ENCODE results near the gene EML6.
A peak's percentile ranks its signal among the peaks of the same experiment; 100 is the strongest.

EML6 gene

DNA sequence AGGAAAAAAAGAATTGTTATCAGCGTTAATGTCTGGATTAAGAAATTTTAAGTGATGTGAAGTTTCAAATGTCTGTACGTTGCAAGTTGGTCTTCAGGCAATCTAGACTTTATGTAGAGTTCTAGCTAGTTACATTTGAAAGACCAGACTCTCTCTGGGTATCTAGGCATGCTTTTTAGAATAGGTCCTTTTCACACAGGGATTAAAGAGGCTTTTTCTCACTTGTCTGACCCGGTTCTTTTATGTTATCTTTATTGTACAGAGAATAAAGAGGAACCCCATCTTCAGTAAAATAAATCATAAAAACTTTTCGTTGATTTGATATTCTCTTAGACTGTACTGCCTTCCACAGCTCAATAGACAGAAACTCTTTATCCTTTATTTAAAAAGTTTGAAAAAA lies 8.5 kb upstream of the EML6 start:
- no peaks in the 10 kb centered on the region for H3K36me3 ChIP-seq (ENCODE audit: insufficient read depth, low read length)
- peaks cover 9% of the 10 kb centered on the region for H3K27me3 ChIP-seq (ENCODE audit: insufficient read depth, low read length)
- no peaks in the 10 kb centered on the region for H3K9me3 ChIP-seq (ENCODE audit: low read length)
- H2AFZ ChIP-seq (ENCODE audit: low read depth, low read length): no peak overlapping the region
- no peak overlapping the region for H3K4me3 ChIP-seq (ENCODE audit: low read length)
- no peaks in the 10 kb centered on the region for H3K4me1 ChIP-seq (ENCODE audit: insufficient read depth, low read length)

DNA sequence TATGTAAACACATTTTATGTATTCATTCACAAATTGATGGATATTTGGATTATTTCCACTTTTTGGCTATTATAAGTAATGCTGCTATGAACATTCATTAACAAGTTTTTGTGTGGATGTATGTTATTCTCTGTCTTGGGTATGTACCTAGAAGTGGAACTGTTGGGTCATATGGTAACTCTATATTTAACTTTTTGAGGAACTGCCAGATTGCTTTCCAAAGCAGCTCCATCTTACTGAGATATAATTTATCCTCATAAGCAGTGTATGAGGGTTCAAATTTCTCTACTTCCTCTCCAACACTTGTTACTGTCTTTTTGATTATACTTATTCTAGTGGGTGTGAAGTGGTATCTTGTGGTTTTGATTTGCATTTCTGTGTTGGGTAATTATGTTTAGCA lies 7.1 kb upstream of the EML6 start:
- Histone ChIP-seq H3K4me3 (ENCODE audit: low read length) (no peak overlapping the region), H3K9me3 (ENCODE audit: low read length) (no peaks in the 10 kb centered on the region), H3K4me1 (ENCODE audit: insufficient read depth, low read length) (no peaks in the 10 kb centered on the region), H3K36me3 (ENCODE audit: insufficient read depth, low read length) (no peaks in the 10 kb centered on the region), H3K27me3 (ENCODE audit: insufficient read depth, low read length) (peaks cover 16% of the 10 kb centered on the region), H2AFZ (ENCODE audit: low read depth, low read length) (no peak overlapping the region)

DNA sequence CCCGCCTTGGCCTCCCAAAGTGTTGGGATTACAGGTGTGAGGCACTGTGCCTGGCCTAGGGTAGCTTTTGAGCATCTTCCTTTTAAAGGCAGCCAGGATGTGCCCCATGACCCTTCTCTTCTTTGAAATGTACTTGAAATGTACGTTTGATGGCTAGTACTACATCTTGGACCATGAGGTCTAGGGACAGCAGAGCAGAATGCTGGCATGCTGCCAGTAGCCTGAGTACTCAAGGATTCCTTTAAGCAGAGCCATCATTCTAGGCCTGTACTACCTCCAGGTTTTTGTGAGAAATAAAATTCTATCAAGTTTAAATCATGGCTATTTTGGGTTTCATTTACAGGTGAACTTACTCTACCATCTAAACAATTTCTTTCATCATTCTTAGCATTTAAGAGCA lies 2.9 kb upstream of the EML6 start:
- H3K36me3 ChIP-seq (ENCODE audit: insufficient read depth, low read length): no peaks in the 10 kb centered on the region
- H2AFZ ChIP-seq (ENCODE audit: low read depth, low read length): no peak overlapping the region
- H3K4me3 ChIP-seq (ENCODE audit: low read length): no peak overlapping the region

DNA sequence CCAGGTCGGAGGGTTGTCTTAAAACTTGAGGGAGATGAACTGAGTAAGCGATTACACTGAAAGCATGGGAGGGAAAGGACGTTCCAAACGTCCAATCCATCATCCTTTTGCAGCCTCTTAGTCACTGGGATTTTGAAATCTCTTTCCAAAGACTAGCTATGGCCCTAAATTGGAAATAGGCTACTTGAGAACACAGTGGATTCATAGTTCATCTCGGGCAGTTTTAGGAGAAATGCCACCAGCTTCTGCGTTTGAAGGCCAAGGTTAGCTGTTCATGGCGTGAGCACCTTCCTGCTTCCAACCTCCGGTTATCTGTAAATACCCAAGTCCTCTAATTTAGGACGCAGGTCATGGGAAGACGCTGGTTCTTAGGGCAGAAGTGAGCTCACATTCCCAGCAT lies 821 bp upstream of the EML6 start:
- Histone ChIP-seq H3K9me3 (ENCODE audit: low read length) (no peaks in the 10 kb centered on the region), H3K27me3 (ENCODE audit: insufficient read depth, low read length) (peaks cover 46% of the 10 kb centered on the region), H3K4me3 (ENCODE audit: low read length) (peak overlapping the region; percentile 93), H3K4me1 (ENCODE audit: insufficient read depth, low read length) (peaks cover 13% of the 10 kb centered on the region), H3K36me3 (ENCODE audit: insufficient read depth, low read length) (no peaks in the 10 kb centered on the region), H2AFZ (ENCODE audit: low read depth, low read length) (peak overlapping the region; percentile 99)

More for the DNA sequence above, 2.9 kb upstream of the EML6 start:
- Histone ChIP-seq H3K9me3 (ENCODE audit: low read length) (no peaks in the 10 kb centered on the region), H3K4me1 (ENCODE audit: insufficient read depth, low read length) (peaks cover 13% of the 10 kb centered on the region), H3K27me3 (ENCODE audit: insufficient read depth, low read length) (peaks cover 28% of the 10 kb centered on the region)

DNA sequence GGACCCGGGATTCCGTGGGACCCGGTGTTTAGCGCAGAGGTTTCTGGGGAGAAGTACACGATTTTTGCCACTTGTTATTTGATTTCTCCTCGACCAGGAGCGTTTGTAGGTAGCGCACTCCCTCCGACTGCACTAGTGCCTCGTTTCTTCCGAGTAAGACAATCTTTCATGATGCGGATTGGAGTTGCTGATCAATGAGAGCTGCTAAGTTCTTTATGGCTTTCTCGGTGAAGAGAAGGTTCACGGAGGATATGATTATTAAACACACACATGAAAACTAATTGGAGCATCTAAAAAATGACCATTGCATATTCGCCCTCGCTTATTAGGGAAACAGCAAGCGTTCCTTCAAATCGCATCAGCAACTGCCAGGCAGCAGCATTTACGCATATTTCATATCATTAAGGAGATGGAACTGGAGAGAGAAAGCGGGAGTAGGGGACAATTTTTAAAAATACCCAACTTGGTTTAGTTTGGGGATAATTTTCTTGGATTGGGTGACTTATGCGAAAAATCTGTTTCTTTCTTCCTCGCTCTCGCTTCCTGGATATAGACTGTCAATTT lies 616 bp downstream of the EML6 start:
- H3K27me3 ChIP-seq (ENCODE audit: insufficient read depth, low read length): peaks cover 50% of the 10 kb centered on the region
- peak overlapping the region; percentile 99 for H2AFZ ChIP-seq (ENCODE audit: low read depth, low read length)

DNA sequence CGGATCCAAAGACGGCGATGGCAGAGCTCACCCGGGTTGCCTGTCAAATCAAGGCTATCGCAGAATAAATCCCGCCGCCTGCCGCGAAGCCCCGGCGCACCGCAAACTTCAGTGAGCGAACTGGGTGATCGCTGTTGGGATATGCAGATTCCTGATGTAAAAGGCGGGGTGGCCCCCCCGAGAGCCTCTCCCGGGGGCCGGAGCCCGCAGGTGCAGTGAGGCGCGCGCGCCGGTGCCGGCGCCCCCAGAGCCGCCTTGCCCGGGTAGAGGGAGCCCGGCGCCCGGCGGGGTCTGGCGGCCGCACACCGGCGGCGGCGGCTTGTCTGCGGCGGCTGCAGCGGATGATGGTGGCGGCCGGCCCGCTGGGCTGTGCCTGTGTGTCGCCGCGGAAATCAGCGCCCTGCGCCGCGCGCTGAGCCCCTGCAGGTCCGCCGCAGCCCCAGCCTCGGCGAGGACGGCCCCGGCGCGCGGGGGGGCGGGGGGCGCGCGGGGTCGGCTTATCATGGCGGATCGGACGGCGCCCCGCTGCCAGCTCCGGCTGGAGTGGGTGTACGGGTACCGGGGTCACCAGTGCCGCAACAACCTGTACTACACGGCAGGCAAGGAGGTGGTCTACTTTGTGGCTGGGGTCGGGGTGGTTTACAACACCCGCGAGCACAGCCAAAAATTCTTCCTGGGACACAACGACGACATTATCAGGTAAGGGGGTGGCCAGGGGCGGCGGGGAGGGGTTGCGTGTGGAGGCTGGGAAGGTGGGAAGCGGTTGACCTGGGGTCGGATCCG lies 1.3 kb downstream of the EML6 start:
- Histone ChIP-seq H3K27me3 (ENCODE audit: insufficient read depth, low read length) (peaks cover 47% of the 10 kb centered on the region), H2AFZ (ENCODE audit: low read depth, low read length) (peak overlapping the region; percentile 99), H3K4me3 (ENCODE audit: low read length) (peak overlapping the region; percentile 93), H3K4me1 (ENCODE audit: insufficient read depth, low read length) (peaks cover 13% of the 10 kb centered on the region), H3K9me3 (ENCODE audit: low read length) (no peaks in the 10 kb centered on the region), H3K36me3 (ENCODE audit: insufficient read depth, low read length) (no peaks in the 10 kb centered on the region)

More for the DNA sequence above, 616 bp downstream of the EML6 start:
- peaks cover 13% of the 10 kb centered on the region for H3K4me1 ChIP-seq (ENCODE audit: insufficient read depth, low read length)
- H3K4me3 ChIP-seq (ENCODE audit: low read length): peak overlapping the region; percentile 93
- no peaks in the 10 kb centered on the region for H3K9me3 ChIP-seq (ENCODE audit: low read length)
- H3K36me3 ChIP-seq (ENCODE audit: insufficient read depth, low read length): no peaks in the 10 kb centered on the region

DNA sequence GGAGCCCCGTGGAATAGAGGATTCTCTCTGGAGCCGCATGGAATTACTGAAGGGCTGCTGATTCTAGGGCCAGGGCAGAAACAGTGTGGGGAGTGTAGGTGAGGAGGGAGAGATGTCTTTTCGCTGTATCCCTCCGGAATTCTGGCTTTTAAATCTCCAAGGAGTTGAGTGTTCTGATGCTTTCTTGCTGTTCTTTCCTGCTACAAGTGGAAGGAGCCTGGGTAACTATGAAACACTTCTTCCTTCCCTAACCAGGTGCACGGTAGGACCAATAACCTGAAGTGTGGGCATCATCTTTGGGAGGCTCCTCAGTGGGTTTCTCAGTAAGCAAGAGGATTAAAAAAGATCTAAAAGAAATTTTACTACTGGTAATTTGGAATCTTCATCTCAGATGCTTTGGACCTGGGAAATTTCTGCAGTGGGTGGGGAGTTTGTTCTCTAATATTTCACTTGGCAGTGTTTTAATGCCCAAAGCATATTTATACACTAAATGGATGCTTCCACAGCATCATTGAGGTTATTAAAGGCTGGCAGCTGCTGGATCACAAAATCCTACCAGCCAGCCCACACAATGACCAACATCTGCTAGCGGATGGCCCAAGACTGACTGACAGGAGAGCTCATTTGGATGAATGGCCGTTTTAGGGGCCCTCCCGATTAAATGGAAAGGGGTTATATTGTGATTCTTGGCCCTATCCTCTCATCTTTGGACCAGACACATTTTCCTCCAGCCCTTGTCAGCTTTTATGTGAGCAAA lies 2.1 kb downstream of the EML6 start:
- no peaks in the 10 kb centered on the region for H3K9me3 ChIP-seq (ENCODE audit: low read length)
- no peaks in the 10 kb centered on the region for H3K36me3 ChIP-seq (ENCODE audit: insufficient read depth, low read length)
- H3K4me3 ChIP-seq (ENCODE audit: low read length): peak overlapping the region; percentile 93
- H2AFZ ChIP-seq (ENCODE audit: low read depth, low read length): peak overlapping the region; percentile 99
- H3K4me1 ChIP-seq (ENCODE audit: insufficient read depth, low read length): peaks cover 13% of the 10 kb centered on the region
- peaks cover 40% of the 10 kb centered on the region for H3K27me3 ChIP-seq (ENCODE audit: insufficient read depth, low read length)

DNA sequence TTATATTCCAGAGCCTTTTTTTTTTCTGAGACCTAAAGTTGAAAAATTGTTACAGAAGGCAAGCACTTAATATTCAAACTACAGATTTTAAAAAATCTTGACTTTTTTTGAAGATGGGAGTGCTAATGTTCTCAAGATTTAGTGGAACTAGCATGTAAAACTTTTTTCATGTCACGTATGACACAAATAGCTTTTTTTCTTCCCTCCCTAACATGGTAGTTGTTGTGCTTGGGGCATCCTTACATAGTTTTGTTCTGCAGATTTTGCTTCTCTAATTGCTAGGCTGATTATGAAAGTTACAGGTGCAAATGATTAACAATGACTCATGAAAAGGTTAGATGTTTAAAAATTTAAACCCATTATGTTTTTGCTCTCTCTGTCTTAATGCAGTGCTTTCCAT lies 3.0 kb downstream of the EML6 start:
- Histone ChIP-seq H3K9me3 (ENCODE audit: low read length) (no peaks in the 10 kb centered on the region), H3K4me1 (ENCODE audit: insufficient read depth, low read length) (peaks cover 13% of the 10 kb centered on the region), H3K27me3 (ENCODE audit: insufficient read depth, low read length) (peaks cover 38% of the 10 kb centered on the region), H3K4me3 (ENCODE audit: low read length) (no peak overlapping the region), H2AFZ (ENCODE audit: low read depth, low read length) (no peak overlapping the region), H3K36me3 (ENCODE audit: insufficient read depth, low read length) (no peaks in the 10 kb centered on the region)

DNA sequence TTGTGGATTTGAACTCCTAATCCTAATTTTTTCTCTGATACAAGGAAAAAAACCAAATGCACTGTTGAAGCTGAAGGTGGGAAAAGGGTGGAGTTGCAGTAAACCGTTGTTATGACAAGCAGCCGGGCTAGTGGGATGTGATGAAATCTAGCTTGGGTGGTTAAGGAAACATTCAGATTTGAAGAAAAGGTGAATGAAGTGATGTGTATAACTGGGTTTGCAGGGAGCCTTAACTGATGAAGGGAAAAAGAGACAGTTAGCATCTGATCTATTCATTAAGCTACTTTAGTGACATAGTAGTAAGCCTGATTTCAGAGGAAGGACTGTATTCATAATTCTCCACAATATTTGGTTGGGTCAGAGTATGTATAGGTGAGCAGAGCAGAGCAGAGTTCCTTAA lies 3.5 kb downstream of the EML6 start:
- H3K36me3 ChIP-seq (ENCODE audit: insufficient read depth, low read length): no peaks in the 10 kb centered on the region
- peaks cover 38% of the 10 kb centered on the region for H3K27me3 ChIP-seq (ENCODE audit: insufficient read depth, low read length)
- no peak overlapping the region for H3K4me3 ChIP-seq (ENCODE audit: low read length)
- H3K9me3 ChIP-seq (ENCODE audit: low read length): no peaks in the 10 kb centered on the region
- no peak overlapping the region for H2AFZ ChIP-seq (ENCODE audit: low read depth, low read length)
- peaks cover 13% of the 10 kb centered on the region for H3K4me1 ChIP-seq (ENCODE audit: insufficient read depth, low read length)

DNA sequence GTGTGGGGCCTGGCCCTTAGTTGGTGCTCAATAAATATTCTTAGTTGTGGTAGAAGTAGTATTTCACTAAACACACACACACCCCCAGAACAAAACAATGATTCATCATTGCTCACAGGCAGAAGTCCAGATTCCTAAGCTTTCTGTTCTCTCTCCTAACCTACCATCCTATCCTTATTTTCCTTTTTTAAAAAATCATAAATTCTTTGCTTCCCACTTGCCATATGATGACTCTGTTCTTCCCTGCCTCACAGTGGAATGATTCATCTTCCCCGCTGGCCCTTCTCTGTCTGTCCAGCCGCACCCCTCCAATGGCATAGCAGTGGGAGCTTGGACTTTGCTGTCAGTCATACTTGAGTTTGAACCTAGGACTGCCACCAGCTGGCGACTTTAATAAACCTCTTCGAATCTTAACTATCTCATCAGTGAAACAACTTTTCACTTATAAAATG lies 5.2 kb downstream of the EML6 start:
- Histone ChIP-seq H3K27me3 (ENCODE audit: insufficient read depth, low read length) (peaks cover 38% of the 10 kb centered on the region), H3K9me3 (ENCODE audit: low read length) (no peaks in the 10 kb centered on the region), H3K36me3 (ENCODE audit: insufficient read depth, low read length) (no peaks in the 10 kb centered on the region), H2AFZ (ENCODE audit: low read depth, low read length) (no peak overlapping the region), H3K4me3 (ENCODE audit: low read length) (no peak overlapping the region), H3K4me1 (ENCODE audit: insufficient read depth, low read length) (peaks cover 13% of the 10 kb centered on the region)

DNA sequence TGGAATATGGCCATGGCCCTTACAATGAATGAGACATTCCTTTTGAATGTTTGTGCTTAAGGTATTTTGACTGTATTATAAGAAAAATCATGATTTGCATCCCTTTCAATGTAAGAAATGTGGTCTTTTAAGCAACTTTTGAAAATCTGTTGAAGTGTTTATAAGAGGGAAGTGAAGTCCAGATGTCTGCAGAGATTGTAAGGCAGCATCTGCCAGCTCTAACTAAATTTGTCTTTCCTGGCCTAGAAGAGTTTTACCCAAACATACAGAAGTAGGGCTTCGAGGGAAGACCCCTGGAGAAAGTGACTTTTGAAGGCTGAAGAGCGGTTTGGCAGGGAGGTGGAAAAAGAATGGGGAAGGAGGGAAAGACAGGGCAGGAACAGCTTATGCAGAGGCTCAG lies 12.2 kb downstream of the EML6 start:
- Histone ChIP-seq H2AFZ (ENCODE audit: low read depth, low read length) (no peak overlapping the region), H3K9me3 (ENCODE audit: low read length) (no peaks in the 10 kb centered on the region), H3K36me3 (ENCODE audit: insufficient read depth, low read length) (no peaks in the 10 kb centered on the region), H3K27me3 (ENCODE audit: insufficient read depth, low read length) (peaks cover 11% of the 10 kb centered on the region), H3K4me3 (ENCODE audit: low read length) (no peak overlapping the region), H3K4me1 (ENCODE audit: insufficient read depth, low read length) (no peaks in the 10 kb centered on the region)

DNA sequence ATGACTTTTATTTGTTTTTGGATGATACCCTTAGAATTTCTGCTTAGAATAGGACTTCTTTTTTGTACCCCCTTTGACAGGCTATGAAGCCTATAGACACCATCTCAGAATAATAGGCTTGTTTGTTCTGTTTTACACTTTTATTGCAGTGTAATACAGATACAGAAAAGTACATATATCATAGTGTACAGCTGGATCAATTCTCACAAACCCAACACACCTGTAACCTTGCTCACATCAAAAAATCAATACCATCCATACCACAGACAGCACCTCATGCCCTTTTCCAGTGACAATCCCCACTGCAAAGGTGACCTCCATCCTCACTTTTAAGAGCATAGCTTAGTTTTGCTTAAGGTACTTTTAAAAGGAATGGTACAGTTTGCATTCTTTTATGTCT lies 14.8 kb downstream of the EML6 start:
- no peaks in the 10 kb centered on the region for H3K9me3 ChIP-seq (ENCODE audit: low read length)
- H3K4me3 ChIP-seq (ENCODE audit: low read length): no peak overlapping the region
- no peaks in the 10 kb centered on the region for H3K36me3 ChIP-seq (ENCODE audit: insufficient read depth, low read length)
- peaks cover 11% of the 10 kb centered on the region for H3K27me3 ChIP-seq (ENCODE audit: insufficient read depth, low read length)
- no peaks in the 10 kb centered on the region for H3K4me1 ChIP-seq (ENCODE audit: insufficient read depth, low read length)
- H2AFZ ChIP-seq (ENCODE audit: low read depth, low read length): no peak overlapping the region

DNA sequence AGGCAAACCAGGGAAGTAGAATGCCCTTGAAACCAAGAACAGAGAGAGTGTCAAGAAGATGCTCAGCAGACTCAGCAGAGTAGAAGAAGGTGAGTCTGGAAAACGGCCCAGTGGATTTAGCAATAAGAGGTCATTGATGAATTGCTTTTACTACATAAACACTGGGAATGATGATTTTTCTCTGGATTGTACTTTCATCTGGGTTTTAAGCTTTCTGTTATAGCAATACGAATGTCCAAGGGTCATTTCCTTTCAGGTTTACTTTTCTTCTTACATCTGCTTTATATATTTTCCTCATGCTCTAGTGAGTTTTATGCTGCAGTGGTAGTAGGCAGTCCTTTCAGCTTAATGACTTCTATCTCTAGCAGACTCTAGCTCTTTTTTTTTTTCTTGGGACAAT lies 16.9 kb downstream of the EML6 start:
- Histone ChIP-seq H3K27me3 (ENCODE audit: insufficient read depth, low read length) (peaks cover 14% of the 10 kb centered on the region), H3K9me3 (ENCODE audit: low read length) (no peaks in the 10 kb centered on the region), H3K36me3 (ENCODE audit: insufficient read depth, low read length) (no peaks in the 10 kb centered on the region), H3K4me1 (ENCODE audit: insufficient read depth, low read length) (peaks cover 7% of the 10 kb centered on the region), H2AFZ (ENCODE audit: low read depth, low read length) (no peak overlapping the region), H3K4me3 (ENCODE audit: low read length) (no peak overlapping the region)

All from neuron (in vitro differentiated cells).